Measurements from ENCODE around the gene DLEC1. TPM values are rescaled to one million over a fixed set of nuclear protein-coding genes. Genes with fewer than 3 reads are reported as not detected.

Gene DLEC1
- total and polyA plus RNA-seq, 2 of the 4 experiments (the other 2 are of a cell fraction): 0.03 TPM; not detected in 1

DNA sequence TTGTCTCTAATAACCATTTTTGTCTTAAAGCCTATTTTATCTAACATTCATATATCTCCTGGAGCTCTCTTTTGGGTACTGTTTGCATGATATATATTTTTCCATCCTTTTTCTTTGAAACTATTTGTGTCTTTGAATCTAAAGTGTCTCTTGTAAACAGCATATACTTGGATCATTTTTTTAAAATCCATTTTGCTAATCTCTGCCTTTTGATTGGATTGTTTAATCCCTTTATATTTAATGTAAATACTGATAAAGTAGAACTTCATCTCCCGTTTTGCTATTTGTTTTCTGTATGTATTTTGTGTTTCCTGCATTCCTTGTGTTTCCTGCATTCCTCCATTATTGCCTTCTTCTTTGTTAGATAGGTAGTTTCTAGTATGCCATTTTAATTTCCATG, 66.5 kb downstream of the DLEC1 start:
- Histone ChIP-seq H3K9me3 (ENCODE audit: control insufficient read depth, insufficient read depth, low read length) (no peaks in the 10 kb centered on the region), H3K27me3 (ENCODE audit: control insufficient read depth, insufficient read depth, low read length) (peaks cover 18% of the 10 kb centered on the region), H2BK20ac (ENCODE audit: low read depth, low read length) (no peak overlapping the region), H3K23ac (ENCODE audit: low read depth, low read length) (no peak overlapping the region), H3K4me2 (ENCODE audit: low read depth, low read length) (no peak overlapping the region), H2BK120ac (ENCODE audit: low read depth, low read length) (no peak overlapping the region), H3K36me3 (ENCODE audit: control insufficient read depth, insufficient read depth, low read length) (no peaks in the 10 kb centered on the region), H2AK9ac (replicated peaks; ENCODE audit: low read depth, low read length, poor library complexity) (no peak overlapping the region), H3K4ac (ENCODE audit: low read depth, low read length) (no peak overlapping the region), H4K20me1 (ENCODE audit: insufficient read depth, low read length) (no peaks in the 10 kb centered on the region), H3K9ac (ENCODE audit: low read depth, low read length) (no peak overlapping the region), H3K56ac (ENCODE audit: extremely low read depth, insufficient read depth, low read length) (no peak overlapping the region), H4K8ac (ENCODE audit: low read depth in 2 of 2, low read length in 2 of 2) (no peak overlapping the region), H3K14ac (replicated peaks; ENCODE audit: low read depth, low read length) (no peak overlapping the region), H3K27ac (ENCODE audit: insufficient read depth, low read length) (no peak overlapping the region), H2BK5ac (ENCODE audit: low read depth, low read length, poor library complexity, severe bottlenecking) (no peak overlapping the region), H3K18ac (ENCODE audit: low read depth, low read length) (no peak overlapping the region), H4K91ac (ENCODE audit: insufficient read depth, low read depth, low read length) (no peak overlapping the region), H3K4me1 (ENCODE audit: control insufficient read depth, insufficient read depth, low read length) (no peaks in the 10 kb centered on the region), H3K4me3 (ENCODE audit: insufficient read depth, low read depth, low read length) (no peak overlapping the region), H2AFZ (replicated peaks; ENCODE audit: low read length, poor library complexity) (no peak overlapping the region), H2BK15ac (ENCODE audit: low read depth, low read length) (no peak overlapping the region), H3K79me1 (ENCODE audit: low read depth in 1 of 2, low read length in 2 of 2) (no peaks in the 10 kb centered on the region), H3K9me1 (ENCODE audit: insufficient read depth, low read length) (no peaks in the 10 kb centered on the region), H4K5ac (ENCODE audit: low read depth, low read length) (no peak overlapping the region), H2AK5ac (ENCODE audit: low read depth, low read length) (no peak overlapping the region)
- ChIA-PET CTCF (no interaction called here), POLR2A (ENCODE audit: unreplicated experiment) (no interaction called here)
- in situ Hi-C loops (cut with MboI; ENCODE audit: low sequenced_read_pairs) (no loop called here), dilution Hi-C loops (cut with HindIII; ENCODE audit: low sequenced_read_pairs, unreplicated experiment) (no loop called here), intact Hi-C loops (cut with micrococcal nuclease) (no loop called here)
- DNase-seq (no peak), ATAC-seq (ENCODE audit: low read depth) (no peak)
- no CpG with 5 or more reads among the region's 1 CpG for WGBS, 2 experiments (ENCODE audit: extremely low coverage in 2 of 2, insufficient read length in 1 of 2)
- BruUV-seq (replicated peaks): no TSS peak
- TF ChIP-seq MAZ (IDR thresholded peaks at IDR 0.05; ENCODE audit: borderline replicate concordance, low read depth, low read length): no peak
- TF ChIP-seq RAD21 (IDR thresholded peaks at IDR 0.05; ENCODE audit: low read length): no peak
- no peak for TF ChIP-seq CEBPB (IDR thresholded peaks at IDR 0.05; ENCODE audit: low read depth, low read length)
- no peak for TF ChIP-seq BHLHE40 (IDR thresholded peaks at IDR 0.05; ENCODE audit: low read depth, low read length)
- no peak for TF ChIP-seq POLR2A (IDR thresholded peaks at IDR 0.05; ENCODE audit: low read depth, low read length)
- TF ChIP-seq CTCF (conservative IDR thresholded peaks at IDR 0.05; ENCODE audit: low read depth, low read length): no peak
- TF ChIP-seq FOS (IDR thresholded peaks at IDR 0.05; ENCODE audit: low read depth, low read length): no peak
- TF ChIP-seq, protein P1, sequence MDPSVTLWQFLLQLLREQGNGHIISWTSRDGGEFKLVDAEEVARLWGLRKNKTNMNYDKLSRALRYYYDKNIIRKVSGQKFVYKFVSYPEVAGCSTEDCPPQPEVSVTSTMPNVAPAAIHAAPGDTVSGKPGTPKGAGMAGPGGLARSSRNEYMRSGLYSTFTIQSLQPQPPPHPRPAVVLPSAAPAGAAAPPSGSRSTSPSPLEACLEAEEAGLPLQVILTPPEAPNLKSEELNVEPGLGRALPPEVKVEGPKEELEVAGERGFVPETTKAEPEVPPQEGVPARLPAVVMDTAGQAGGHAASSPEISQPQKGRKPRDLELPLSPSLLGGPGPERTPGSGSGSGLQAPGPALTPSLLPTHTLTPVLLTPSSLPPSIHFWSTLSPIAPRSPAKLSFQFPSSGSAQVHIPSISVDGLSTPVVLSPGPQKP (IDR thresholded peaks at IDR 0.05; ENCODE audit: borderline replicate concordance, low read depth, low read length): no peak
- no peak for TF ChIP-seq NFE2L2 (IDR thresholded peaks at IDR 0.05; ENCODE audit: low read depth, low read length)
- no peak for TF ChIP-seq RFX5 (IDR thresholded peaks at IDR 0.05; ENCODE audit: low read depth, low read length)
- TF ChIP-seq RCOR1 (IDR thresholded peaks at IDR 0.05; ENCODE audit: insufficient replicate concordance, low read length): no peak
- TF ChIP-seq MAFK (IDR thresholded peaks at IDR 0.05; ENCODE audit: low read depth, low read length): no peak
- no peak for TF ChIP-seq MXI1 (IDR thresholded peaks at IDR 0.05; ENCODE audit: borderline replicate concordance, low read depth, low read length)
- no peak for TF ChIP-seq SMC3 (IDR thresholded peaks at IDR 0.05; ENCODE audit: low read depth, low read length)
- no peak for TF ChIP-seq CHD1 (IDR thresholded peaks at IDR 0.05; ENCODE audit: low read depth, low read length)
- TF ChIP-seq, protein P2, sequence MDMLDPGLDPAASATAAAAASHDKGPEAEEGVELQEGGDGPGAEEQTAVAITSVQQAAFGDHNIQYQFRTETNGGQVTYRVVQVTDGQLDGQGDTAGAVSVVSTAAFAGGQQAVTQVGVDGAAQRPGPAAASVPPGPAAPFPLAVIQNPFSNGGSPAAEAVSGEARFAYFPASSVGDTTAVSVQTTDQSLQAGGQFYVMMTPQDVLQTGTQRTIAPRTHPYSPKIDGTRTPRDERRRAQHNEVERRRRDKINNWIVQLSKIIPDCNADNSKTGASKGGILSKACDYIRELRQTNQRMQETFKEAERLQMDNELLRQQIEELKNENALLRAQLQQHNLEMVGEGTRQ (IDR thresholded peaks at IDR 0.05; ENCODE audit: low read depth, low read length): no peak
